ENCODE results near the gene LHFPL6.

- TF ChIP-seq CTCF (IDR thresholded peaks at IDR 0.05) (no peak), POLR2A (IDR thresholded peaks at IDR 0.05) (no peak)
Measured at GRCh38 chr13:39418424-39418823, 184.6 kb downstream of the LHFPL6 start.
